MM.1S (cell line): ENCODE results near the gene USP31.

ENCODE experiments used
- DNase-seq: peaks from one replicate; pipeline ENCODE4 v3.0.0-alpha.2; 2015
- H2AFZ ChIP-seq: fragments of 300-600 bp; sonication (generic); 2 replicates; pipeline ENCODE4 v1.6.0; 2016; ENCODE audit warnings: antibody characterized with exemption, low read length
- H3F3A ChIP-seq: fragments of 300-600 bp; sonication (generic); 2 replicates; pipeline ENCODE4 v1.6.1; 2016; ENCODE audit warnings: mild to moderate bottlenecking, antibody characterized with exemption, low read length, moderate library complexity, mixed read lengths; ENCODE audit not compliant: insufficient read depth
- H3K27ac ChIP-seq: fragments of 300-600 bp; sonication (generic); 2 replicates; pipeline ENCODE4 v1.5.1; 2016; ENCODE audit warnings: mild to moderate bottlenecking, low read length
- H3K27me3 ChIP-seq: fragments of 300-600 bp; sonication (generic); replicated peaks from 2 replicates; pipeline ENCODE4 v1.6.0; 2016; ENCODE audit warnings: low read length; ENCODE audit not compliant: insufficient read depth
- H3K36me3 ChIP-seq: fragments of 300-600 bp; sonication (generic); replicated peaks from 2 replicates; pipeline ENCODE4 v1.6.1; 2016; ENCODE audit warnings: mild to moderate bottlenecking, low read length, mixed read lengths; ENCODE audit not compliant: insufficient read depth
- H3K4me1 ChIP-seq: fragments of 300-600 bp; sonication (generic); 2 replicates; pipeline ENCODE4 v1.6.1; 2016; ENCODE audit warnings: low read length, mixed read lengths
- H3K4me2 ChIP-seq: fragments of 300-600 bp; sonication (generic); 2 replicates; pipeline ENCODE4 v1.6.0; 2016; ENCODE audit warnings: low read depth, low read length
- H3K4me3 ChIP-seq: fragments of 300-600 bp; sonication (generic); 2 replicates; pipeline ENCODE4 v1.5.1; 2016; ENCODE audit warnings: low read length, mixed read lengths
- H3K79me2 ChIP-seq: fragments of 300-600 bp; sonication (generic); 2 replicates; pipeline ENCODE4 v1.6.1; 2016; ENCODE audit warnings: mixed run types, low read length, mixed read lengths
- H3K9ac ChIP-seq: fragments of 300-600 bp; sonication (generic); 2 replicates; pipeline ENCODE4 v1.6.1; 2016; ENCODE audit warnings: low read length, mixed read lengths
- H3K9me2 ChIP-seq: fragments of 300-600 bp; sonication (generic); replicated peaks from 2 replicates; pipeline ENCODE4 v1.6.1; 2016; ENCODE audit warnings: mild to moderate bottlenecking, low read length, mixed read lengths; ENCODE audit not compliant: insufficient read depth
- H3K9me3 ChIP-seq: fragments of 300-600 bp; sonication (generic); replicated peaks from 2 replicates; pipeline ENCODE4 v1.6.1; 2016; ENCODE audit warnings: mild to moderate bottlenecking, low read length, mixed read lengths; ENCODE audit not compliant: insufficient read depth
- H4K20me1 ChIP-seq: fragments of 300-600 bp; sonication (generic); 2 replicates; pipeline ENCODE4 v1.6.1; 2016; ENCODE audit warnings: mild to moderate bottlenecking, low read length, moderate library complexity, mixed read lengths; ENCODE audit not compliant: insufficient read depth
- CTCF ChIP-seq: fragments of 300-600 bp; sonication (generic); IDR thresholded peaks from 2 replicates; pipeline ENCODE4 v1.5.1; 2016; ENCODE audit warnings: antibody characterized with exemption, low read length, mixed read lengths
- EZH2 ChIP-seq: fragments of 300-600 bp; sonication (generic); optimal IDR thresholded peaks from 2 replicates; pipeline ENCODE3; 2017; ENCODE audit warnings: low read depth, mild to moderate bottlenecking, antibody characterized with exemption, low read length, mixed read lengths
- EZH2phosphoT487 ChIP-seq: fragments of 300-600 bp; sonication (generic); IDR thresholded peaks from 2 replicates; pipeline ENCODE4 v1.6.1; 2018; ENCODE audit warnings: antibody characterized with exemption, low read length

Gene USP31

GRCh38 chr16:23149267-23149992, at the start of gene USP31:
Gene USP31 (minus strand): TSS chr16:23149452. CDS start chr16:23149270, 182 bp downstream.
- H3K9me3 ChIP-seq: no peaks in the 10 kb centered on the region
- peak; percentile 95 for DNase-seq
- TF ChIP-seq EZH2: no peak
- no peak for TF ChIP-seq CTCF
- no peak for TF ChIP-seq EZH2phosphoT487
- peak within 1 kb of the TSS; percentile 63 for H3K9ac ChIP-seq
- H3K27ac ChIP-seq: no peak within 1 kb of the TSS
- H4K20me1 ChIP-seq: no peaks in the 10 kb centered on the region
- H3F3A ChIP-seq: no peaks in the 10 kb centered on the region
- H3K36me3 ChIP-seq: no peaks in the 10 kb centered on the region
- peak within 1 kb of the TSS; percentile 78 for H3K4me3 ChIP-seq
- H3K4me1 ChIP-seq: peaks cover 3% of the 10 kb centered on the region; the same call in 1 of the 2 replicates
- peak within 1 kb of the TSS; percentile 86 for H2AFZ ChIP-seq
- H3K4me2 ChIP-seq: peak within 1 kb of the TSS; percentile 95
- H3K79me2 ChIP-seq: peaks cover 38% of the 10 kb centered on the region
- no peaks in the 10 kb centered on the region for H3K27me3 ChIP-seq
- no peaks in the 10 kb centered on the region for H3K9me2 ChIP-seq

- Histone ChIP-seq H4K20me1 (no peaks in the 10 kb centered on the region), H3K36me3 (no peaks in the 10 kb centered on the region), H3K9ac (no peak overlapping the region), H3K9me2 (no peaks in the 10 kb centered on the region), H3K9me3 (no peaks in the 10 kb centered on the region), H3K27ac (no peak overlapping the region), H2AFZ (no peak overlapping the region), H3K27me3 (no peaks in the 10 kb centered on the region), H3K4me3 (no peak overlapping the region), H3K79me2 (no peaks in the 10 kb centered on the region), H3F3A (no peaks in the 10 kb centered on the region), H3K4me1 (peaks cover 14% of the 10 kb centered on the region), H3K4me2 (no peak overlapping the region)
- no peak for DNase-seq
- no peak for TF ChIP-seq EZH2
- TF ChIP-seq EZH2phosphoT487: no peak
- no peak for TF ChIP-seq CTCF
These were observed 47.3 kb upstream of the USP31 start for GRCh38 chr16:23196539-23196938.

GRCh38 chr16:23195366-23195978, 46.2 kb upstream of the USP31 start:
- Histone ChIP-seq H3K9me3 (no peaks in the 10 kb centered on the region), H2AFZ (0 out of 2 replicates have a peak overlapping the region, but pooled peaks have one; percentile 14), H3K27me3 (no peaks in the 10 kb centered on the region), H4K20me1 (no peaks in the 10 kb centered on the region), H3K4me3 (no peak overlapping the region), H3K36me3 (no peaks in the 10 kb centered on the region), H3F3A (no peaks in the 10 kb centered on the region), H3K4me1 (peaks cover 14% of the 10 kb centered on the region), H3K9me2 (no peaks in the 10 kb centered on the region), H3K79me2 (no peaks in the 10 kb centered on the region), H3K4me2 (peak overlapping the region; percentile 25; the same call in 1 of the 2 replicates), H3K27ac (no peak overlapping the region), H3K9ac (no peak overlapping the region)
- no peak for TF ChIP-seq EZH2phosphoT487
- no peak for TF ChIP-seq CTCF
- no peak for TF ChIP-seq EZH2
- peak; percentile 46 for DNase-seq
